Stimulated activated CD4-positive, alpha-beta T cell treated with anti-CD3 and anti-CD28 coated beads, Interleukin-1b, Interleukin-23, amount 100 ng/mL, for 48 hours (primary cell): ENCODE measurements around the gene PRKG2.
A peak's percentile ranks its signal among the peaks of the same experiment; 100 is the strongest.

ENCODE experiments used
- DNase-seq: peaks from one replicate; pipeline ENCODE4 v3.0.0-alpha.2; 2020

The PRKG2 gene

GRCh38 chr4:81085979-81086378, 129.0 kb downstream of the PRKG2 start:
- DNase-seq = no peak

- no peak for DNase-seq
Observed at GRCh38 chr4:81085291-81085690, 129.7 kb downstream of the PRKG2 start.

GRCh38 chr4:81084634-81085033, 130.4 kb downstream of the PRKG2 start:
- no peak for DNase-seq

DNA sequence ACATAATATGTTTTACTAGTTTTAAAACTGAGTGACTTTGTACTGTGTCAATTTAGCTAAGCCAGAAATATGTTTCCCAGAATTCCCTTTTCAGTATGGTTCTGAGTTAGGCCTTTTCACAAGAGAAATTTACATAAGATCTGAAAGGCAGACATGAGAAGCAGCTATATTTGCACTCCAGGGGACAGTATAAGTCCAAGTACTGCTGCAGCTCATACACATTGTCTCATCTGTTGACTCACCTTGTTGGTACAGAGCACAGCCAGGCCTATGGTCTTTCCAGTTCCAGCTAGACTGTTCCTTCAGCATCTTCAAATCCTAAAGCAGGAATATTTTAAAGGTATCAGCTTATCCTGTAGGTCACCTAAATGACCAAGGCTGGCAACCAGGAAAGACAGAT, 131.0 kb downstream of the PRKG2 start:
- DNase-seq = no peak

GRCh38 chr4:81081156-81081555, 133.9 kb downstream of the PRKG2 start:
- DNase-seq = no peak

DNA sequence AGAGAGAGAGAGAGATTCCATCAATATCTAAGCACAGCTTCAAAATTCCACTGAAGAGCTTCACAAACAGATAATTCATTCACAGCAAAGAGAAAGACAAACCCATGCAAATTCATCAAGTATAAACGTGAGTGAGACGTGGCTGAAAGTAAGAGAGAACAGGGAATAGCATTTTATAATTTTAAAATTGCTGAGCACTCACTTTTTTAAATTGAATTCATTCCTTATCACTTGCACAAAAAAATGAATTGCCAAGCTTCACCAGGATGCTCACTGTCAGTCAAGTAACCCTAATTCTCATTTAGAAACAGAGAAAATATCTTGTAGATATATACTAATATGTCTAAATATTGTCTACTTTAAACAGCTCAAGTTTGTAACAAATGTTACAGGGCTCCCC, 144.0 kb downstream of the PRKG2 start:
- no peak for DNase-seq

GRCh38 chr4:81069706-81070331, 145.2 kb downstream of the PRKG2 start:
- DNase-seq = peak; percentile 61

DNA sequence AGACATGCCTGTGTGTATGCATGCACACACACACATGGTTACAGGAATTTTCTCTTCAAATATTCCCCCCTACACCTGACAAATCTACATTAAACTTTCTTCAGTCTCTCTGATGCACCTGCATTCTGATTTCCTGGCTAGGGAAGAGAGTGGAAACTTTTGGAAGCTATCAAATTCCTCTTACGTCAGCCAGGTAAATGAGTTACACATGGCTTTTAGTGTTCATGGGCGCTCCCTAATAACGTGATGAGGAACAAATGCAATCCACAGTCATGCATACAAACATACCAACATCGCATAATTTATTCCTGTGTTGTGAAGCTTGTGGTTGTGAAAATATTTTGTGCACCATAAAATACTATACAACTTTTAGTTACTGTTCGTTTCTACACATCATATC, 149.6 kb downstream of the PRKG2 start:
- DNase-seq = no peak

GRCh38 chr4:81062001-81062400, 153.0 kb downstream of the PRKG2 start:
- no peak for DNase-seq

- no peak for DNase-seq
Observed at GRCh38 chr4:81061344-81061730, 153.7 kb downstream of the PRKG2 start.

DNA sequence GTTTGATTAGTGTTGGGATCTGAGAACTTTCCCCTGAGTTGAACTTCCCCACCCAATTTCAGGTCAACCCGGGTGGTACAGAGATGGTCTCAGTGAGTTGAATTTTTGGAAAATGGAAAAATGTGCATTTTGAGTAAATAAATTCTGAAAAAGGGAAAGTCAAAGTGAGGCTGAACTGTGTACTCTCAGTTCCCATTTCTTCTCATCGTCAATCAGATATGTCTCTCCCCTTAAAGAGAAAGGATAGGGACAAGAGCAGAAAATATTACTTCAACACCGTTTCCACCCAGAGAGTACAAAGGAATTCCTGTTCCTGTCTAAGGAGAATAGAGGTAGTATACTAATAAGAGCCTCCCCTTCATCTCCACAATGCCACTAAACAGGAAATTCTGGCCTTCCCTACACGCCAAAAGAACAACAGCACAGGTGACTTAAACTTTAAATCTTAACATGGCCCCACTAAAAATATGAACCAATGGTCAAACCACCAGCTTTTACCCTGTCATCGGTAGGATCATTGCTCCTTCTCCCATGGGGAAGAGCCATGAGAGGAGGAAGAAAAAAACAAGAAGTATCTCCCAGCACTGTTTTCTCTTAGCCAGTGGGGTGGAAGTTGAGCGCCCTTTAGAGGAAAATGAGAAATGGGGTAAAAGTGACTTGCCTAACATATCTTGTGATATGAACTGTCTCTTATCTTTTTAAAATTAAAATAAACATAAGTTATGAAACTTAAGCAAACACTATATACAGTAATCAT, 154.3 kb downstream of the PRKG2 start:
- DNase-seq = no peak

GRCh38 chr4:81058621-81059020, 156.4 kb downstream of the PRKG2 start:
- no peak for DNase-seq

DNA sequence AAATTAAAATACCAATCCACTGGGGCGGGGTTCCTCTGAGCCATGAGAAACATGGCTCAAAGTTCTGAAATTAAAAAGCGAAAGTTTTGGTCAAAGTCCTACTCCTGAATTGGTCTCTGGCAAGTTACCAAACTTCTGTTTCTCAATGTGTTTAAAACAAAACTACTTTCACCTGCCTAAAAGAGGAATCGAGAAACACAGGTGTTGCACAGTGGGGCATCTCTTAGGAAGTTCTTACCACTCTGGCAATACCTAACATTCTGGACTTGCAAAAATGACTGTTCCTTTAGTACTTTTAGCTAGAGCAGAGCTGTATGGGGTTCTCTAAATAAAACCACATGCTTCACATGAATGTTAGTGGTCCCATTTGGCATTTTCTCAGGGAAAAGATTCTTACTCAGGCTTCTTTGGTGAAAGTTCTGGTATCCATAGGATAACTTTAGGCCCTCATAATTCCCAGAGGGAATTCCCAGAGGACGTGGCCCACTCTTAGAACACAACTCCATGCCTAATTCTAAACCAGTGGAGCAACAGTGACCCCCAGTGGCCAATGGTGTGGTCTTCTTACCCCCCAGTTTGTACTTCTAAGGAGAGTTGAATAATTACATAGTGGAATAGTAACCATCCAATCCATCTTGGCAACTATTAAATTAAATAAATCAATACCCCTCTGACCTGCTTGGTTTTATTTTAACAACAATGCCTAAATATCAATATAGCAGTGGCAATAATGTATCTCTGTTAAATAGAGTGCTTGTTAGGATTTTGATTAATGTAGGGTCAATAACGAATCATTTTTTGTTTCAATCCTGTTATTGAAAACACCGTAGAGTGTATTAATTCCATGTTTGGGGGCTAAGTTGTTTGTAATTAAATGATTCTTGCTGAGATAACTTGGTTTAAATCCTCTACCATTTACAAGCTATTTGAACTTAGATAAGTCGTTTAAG, 162.6 kb downstream of the PRKG2 start:
- peak; percentile 10 for DNase-seq

- no peak for DNase-seq
Observed at GRCh38 chr4:81049907-81050306, 165.1 kb downstream of the PRKG2 start.

DNA sequence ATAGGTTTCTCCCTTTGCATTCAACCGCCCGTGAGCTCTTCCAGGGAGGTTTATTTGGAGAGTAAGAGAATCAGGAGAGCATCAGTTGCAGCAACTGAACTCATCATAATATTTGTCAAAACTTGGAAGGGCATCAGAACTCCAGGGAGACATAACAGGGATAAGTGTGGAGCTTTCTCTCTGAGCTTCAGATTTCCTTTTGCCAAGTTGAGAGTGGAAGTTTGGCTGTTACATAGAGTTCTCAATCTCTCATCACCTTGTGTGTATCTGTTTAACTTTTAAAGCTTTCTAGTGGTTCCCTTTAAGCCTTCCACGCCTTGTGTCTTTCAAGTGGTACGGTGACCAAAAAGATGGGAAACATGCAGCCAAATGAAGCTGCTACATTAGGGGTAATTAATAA, 165.7 kb downstream of the PRKG2 start:
- no peak for DNase-seq

- no peak for DNase-seq
Observed at GRCh38 chr4:81042578-81043365, 172.2 kb downstream of the PRKG2 start.

GRCh38 chr4:81040012-81040659, 174.9 kb downstream of the PRKG2 start:
- no peak for DNase-seq

DNA sequence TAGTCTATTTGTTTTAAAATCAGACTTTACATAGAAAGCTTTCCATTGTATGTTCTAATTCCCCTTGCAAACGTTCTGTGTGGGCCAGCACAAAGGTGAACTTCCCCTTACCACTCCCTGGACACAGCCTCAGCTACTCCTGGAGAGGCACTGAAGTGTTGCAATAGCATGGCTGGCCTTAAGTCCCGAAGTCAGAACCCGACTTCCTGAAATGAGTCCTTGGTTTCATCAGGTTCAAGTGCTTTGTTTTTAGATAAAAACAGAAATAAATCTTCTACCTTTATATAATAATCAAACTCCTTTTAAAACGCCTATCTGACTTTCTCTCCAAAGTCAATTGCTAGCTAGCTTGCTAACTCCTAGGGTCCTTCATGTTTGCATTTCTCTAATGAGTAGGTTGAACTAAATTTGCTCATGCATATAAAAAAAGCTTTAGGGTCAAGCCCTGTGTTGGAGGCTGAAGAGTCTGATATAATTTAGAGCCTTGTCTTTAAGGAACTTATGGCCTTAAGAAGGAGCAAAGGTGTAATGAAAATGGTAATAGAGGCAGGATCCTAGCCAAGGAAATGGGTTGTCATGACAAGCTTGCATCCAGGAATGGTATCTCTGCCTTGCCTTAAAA, 175.6 kb downstream of the PRKG2 start:
- DNase-seq = no peak

DNA sequence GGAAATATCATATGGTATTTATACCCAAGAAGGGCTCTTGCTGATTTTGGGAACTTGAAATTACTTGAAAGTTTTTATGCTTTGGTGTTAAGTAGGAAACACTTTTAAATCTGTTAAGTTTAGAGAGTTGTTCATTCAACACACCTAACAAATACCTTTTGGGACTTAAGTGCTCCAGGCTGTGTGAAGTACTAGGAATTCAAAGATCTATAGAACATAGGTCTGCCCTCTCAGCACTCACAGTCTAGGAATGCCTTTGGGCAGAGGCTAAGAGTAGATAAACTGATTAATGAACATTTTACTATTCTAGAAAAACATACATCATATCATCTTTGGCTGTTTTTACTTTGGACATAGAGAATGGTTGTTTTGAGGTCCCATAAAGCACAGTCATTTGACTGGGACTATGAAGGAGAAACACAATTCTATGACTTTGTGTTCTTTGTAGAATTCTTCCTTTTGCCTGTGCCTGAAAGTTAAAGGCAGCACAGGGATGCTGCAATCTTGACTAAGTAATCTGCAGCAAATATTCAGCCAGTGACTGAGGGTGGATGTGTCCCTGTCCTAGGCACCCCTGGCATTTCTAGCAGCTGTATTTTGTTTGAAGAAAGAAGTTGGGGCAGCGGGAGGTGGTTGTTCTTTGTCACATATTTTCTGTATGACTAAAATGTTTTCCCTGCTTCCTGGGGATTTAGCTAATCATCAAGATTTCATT, 176.2 kb downstream of the PRKG2 start:
- DNase-seq = no peak
